CD4-positive, alpha-beta T cell treated with Interleukin-21 for 1 hour (primary cell): Measurements from ENCODE around the gene GLRX3.

Experiments used
- DNase-seq: peaks from one replicate; pipeline ENCODE4 v3.0.0-alpha.2; 2020

Gene GLRX3

DNA sequence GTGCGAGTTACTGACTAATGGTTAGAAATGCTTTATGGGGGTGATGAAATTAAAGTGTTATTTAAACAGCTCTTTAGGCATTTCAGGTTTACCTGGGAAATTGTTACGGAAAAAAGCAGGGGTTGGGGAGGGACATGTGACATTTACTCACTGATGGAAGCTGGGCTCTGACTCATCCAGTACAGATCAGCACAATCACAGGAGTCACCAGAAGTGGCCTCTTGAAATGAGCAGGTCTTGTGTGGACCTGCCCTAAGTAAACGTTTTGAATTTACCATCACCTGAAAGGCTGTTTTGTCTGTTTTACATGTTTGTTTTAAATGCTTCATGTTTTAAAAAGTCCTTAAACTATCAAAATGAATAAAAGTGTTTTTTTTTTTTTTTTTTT, 2.3 kb downstream of the GLRX3 start:
- no peak for DNase-seq

DNA sequence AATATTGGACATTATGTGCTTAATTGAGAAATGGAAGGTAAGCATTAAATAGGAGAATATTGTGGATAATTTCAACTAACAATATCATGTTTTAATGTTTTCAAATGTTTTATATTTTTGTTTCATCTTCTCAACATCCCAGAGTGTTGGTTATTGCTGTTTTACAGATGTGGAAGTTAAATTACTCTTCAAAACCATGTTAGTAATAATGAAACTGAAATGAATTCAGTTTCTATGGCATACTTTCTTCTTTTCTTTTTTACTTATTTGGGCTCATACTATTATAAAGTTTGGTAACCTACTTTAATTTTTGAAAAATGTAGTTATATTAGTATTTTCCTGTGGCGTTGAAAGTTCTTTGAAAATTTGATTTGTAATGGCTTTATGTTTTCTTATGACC, 4.2 kb downstream of the GLRX3 start:
- DNase-seq = no peak

GRCh38 chr10:130141038-130141437, 4.8 kb downstream of the GLRX3 start:
- no peak for DNase-seq

- no peak for DNase-seq
Observed at GRCh38 chr10:130141460-130141859, 5.3 kb downstream of the GLRX3 start.

- DNase-seq = no peak
Observed at GRCh38 chr10:130141878-130142277, 5.7 kb downstream of the GLRX3 start.

DNA sequence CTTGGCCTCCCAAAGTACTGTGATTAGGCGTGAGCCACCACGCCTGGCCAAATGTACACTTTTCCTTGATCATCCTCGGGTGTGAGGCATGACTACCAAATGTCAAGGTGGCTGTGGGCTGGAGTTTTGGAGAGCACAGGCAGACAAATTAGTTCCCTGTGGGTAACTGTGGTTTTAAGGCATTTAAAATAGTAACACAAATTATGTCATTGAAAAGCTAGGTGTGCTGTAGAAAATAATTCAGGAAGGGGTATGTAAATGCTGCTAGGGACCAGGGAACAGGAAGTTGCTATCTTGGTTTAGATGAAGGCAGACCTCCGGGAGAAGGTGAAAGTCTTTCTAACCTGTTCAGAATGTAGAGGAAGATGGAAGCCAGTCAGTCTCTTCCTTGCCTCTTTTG, 9.9 kb downstream of the GLRX3 start:
- no peak for DNase-seq

DNA sequence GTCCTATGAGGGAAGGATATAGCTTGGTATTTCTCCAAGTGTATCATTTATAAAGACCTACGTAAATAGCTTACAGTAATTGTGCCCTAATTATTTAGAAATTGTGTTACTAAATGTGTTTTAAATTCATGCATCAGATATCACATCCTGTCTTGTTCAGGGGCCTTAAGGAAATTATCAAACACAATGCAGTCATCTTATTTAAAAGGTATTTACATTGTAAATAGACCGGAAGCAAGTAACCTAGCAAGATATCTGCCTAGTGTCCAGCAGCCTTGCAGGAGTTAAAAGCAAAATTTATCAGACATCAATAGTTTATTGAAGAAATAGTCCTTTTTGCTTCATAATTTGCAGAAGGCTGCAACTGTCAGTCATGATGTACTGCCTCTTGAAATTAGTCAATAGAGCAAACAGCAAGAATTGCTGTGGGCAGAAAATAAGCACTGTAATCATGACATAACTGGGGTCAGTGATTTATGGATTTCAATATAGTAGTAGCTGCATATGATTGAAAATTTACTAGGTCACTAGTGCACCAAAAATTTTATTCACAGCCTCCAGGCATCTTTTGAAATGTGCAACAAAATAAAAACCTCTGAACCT, 23.1 kb downstream of the GLRX3 start:
- DNase-seq = no peak

GRCh38 chr10:130160775-130161174, 24.6 kb downstream of the GLRX3 start:
- no peak for DNase-seq

GRCh38 chr10:130161331-130161730, 25.1 kb downstream of the GLRX3 start:
- DNase-seq = no peak

GRCh38 chr10:130167193-130167592, 31.0 kb downstream of the GLRX3 start:
- no peak for DNase-seq

DNA sequence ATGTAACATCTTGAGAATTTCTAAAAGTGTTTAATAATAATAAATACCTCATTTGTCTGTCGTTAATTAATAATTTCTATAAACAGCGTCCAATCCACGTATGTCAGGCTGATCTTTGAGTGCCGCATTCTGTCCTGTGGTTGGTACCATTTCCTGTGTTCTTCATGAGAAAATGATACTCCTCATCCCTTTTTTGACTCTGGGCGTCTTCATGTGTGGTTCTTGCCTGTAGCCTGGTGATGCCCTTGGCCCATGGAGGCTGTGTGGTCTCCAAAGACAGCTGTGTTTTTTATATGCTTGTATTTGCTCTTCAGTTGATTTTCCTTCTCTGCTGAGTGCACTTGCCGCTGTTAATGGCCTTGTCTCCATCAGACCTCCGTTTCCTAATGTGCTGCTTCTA, 31.5 kb downstream of the GLRX3 start:
- DNase-seq = no peak

- DNase-seq = no peak
Observed at GRCh38 chr10:130169136-130169859, 33.1 kb downstream of the GLRX3 start.

GRCh38 chr10:130171196-130171595, 35.0 kb downstream of the GLRX3 start:
- peak; percentile 43 for DNase-seq

DNA sequence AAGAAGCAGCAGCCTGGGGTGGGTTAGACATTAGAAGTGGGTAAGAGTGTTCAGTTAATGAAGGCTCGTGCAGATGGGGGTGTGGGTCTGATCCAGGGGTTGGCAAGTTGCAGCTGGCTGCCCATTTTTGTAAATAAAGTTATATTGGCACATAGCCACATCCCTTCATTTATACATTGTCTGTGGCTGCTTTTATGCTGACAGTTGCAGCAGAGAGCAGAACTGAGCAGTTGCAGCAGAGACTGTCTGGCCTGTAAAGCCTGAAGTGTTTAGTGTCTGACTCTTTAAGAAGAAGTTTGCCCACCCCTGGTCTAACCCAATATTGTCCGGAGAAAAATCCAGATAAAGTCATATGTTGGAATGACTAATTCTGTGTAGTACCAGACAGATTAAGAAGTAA, 38.1 kb downstream of the GLRX3 start:
- no peak for DNase-seq

- DNase-seq = no peak
Observed at GRCh38 chr10:130175074-130175473, 38.9 kb downstream of the GLRX3 start.

DNA sequence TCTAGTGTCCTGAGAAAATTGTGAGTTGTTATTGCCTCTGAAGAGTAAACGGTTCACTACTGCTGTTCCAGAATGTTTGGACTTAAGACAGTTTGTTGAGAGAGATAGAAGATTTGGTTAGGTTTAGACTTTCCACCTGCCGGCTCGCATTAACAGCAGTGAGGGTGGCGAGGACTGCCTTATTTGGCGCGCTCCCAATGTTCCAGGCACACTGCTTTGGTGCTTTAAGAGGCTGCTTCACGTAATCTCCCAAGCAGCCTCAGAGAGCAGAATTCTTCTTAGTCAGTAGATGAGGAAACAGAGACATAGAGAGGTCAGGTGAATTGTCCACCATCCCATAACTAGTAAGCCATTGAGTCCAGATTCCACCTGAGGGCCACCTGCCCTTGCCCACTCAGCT, 41.1 kb downstream of the GLRX3 start:
- no peak for DNase-seq

DNA sequence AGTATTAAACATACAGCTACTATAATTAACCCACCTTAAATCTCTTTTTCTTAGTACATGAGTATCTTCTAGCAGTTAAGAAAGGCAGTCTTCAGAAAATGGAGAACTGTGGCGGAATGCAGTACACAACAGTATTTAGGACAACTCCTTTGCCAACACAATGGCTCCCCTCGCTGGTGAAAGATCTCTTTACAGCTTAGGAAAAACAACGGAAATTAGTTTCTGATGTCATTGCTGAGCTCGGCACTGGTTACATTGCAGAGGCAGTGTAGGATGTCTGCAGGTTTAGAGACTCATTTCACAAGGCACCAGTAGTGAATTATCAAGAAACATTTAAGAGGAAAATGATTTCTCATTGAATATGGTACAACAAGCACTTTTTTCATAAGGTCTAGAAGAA, 43.4 kb downstream of the GLRX3 start:
- DNase-seq = peak; percentile 57

GRCh38 chr10:130180416-130180815, 44.2 kb downstream of the GLRX3 start:
- DNase-seq = no peak

DNA sequence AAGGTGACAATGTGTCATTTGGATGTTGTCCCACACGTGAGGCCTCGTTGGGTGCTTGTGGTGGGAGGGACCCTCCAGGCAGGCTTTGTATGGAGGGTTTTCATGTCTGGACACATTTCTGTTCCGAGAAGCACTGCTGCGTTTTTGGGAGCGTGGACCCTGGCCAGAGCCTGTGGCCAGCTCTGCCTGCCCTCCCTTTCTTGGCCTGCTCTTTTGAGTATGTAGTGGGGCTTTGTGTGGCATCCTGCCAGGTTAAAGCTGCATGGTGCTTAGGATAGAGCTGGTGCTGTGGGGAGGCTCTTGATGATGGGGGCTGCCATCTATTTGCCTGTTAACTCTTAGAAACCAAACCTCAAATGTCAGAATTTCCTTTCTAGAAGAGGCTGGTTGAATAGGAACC, 45.7 kb downstream of the GLRX3 start:
- DNase-seq = no peak

- DNase-seq = no peak
Observed at GRCh38 chr10:130185591-130185990, 49.4 kb downstream of the GLRX3 start.

DNA sequence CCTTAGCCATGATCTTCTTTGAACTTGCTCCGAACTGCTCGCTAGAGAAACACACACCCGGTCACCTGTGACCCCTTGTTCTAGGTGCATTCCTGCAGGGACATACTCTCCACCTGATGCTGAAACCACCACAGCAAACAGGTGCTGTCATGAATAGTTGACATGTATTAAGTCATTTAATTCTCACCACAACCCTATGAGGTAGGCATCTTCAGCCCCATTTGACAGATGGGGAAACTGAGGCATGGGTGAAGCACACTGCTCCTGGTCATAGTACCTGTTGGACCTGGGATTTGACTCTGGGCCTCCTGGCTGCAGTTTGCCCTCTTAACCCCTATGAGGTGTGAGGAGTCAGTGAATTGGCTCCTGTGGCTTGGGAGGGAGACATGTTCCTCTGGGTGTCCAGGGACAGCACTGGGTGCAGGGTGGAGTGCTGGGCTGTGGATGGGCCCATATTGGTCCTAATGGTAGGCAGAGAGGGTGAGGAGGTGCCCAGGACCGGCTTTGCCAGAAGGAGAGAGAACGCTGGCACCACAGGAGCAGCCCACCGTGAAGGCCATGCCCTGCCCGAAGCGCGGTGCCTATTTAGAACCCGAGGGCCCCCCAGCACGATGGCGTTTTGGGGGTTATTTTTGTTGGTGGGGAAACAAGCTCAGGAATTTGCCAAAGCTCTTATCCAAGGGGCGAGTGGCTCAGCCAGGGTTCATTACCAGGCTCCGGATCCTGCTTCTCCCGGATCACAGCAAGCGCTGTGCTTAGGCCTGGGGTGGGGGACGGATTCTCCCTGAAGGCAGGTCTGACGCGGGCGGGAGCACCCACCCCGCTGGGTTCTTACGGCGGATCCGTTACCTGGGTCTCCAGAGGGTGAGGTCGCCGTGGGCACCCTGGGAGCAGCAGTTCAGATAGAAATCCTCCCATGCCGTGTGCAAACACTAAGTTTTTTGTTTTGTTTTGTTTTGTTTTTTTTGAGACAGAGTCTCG, 52.3 kb downstream of the GLRX3 start:
- DNase-seq = no peak

GRCh38 chr10:130189608-130190054, 53.4 kb downstream of the GLRX3 start:
- no peak for DNase-seq

DNA sequence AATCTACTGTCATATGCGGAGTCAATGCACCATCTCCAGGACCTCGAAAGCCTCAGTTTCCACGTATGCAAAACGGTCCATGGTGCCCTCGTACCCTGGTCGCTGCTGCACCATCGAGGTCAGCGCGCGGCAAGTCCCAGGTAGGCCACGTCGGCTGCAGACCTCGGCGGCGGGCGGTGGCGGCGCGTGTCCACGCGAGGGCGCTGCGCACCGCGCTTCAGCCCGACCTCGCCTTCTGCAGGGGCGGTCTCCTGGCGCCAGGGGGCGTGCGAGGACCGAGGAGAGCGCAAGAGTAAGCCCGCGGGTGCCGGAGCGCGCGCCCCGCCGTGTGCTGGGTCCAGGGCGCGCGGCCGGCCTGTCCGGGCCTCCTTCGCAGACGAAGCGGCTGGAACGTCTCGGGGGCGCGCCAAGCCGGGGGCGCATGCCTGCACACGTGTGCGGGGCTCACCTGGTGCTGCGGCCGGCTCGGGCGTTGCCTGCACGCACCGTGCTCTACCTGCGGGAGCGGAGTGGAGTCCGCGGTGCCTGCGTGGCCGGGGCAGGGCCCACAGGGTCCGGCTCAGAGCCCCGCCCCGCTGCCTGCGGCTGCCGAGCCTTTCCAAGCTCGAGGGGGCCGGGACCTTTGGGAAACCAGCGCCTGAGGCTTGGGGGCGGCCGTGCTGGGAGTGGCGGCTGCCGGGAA, 54.0 kb downstream of the GLRX3 start:
- DNase-seq = peak; percentile 87
